B cell (primary cell): ENCODE data around the gene NFRKB. TPM values are rescaled to one million over a fixed set of nuclear protein-coding genes. Genes with fewer than 3 reads are reported as not detected.

Source experiments
- ATAC-seq: fragments of 200-7000 bp; cut with Tn5 transposase; one replicate; pipeline ENCODE4 v1.10.0; 2021; ENCODE audit warnings: low read depth, mild to moderate bottlenecking, moderate number of reproducible peaks, moderate library complexity
- CTCF ChIA-PET: fragments of 350-600 bp; sonication (Branson Sonifier 250); formaldehyde crosslinking; loops from one replicate; lab custom pipeline; 2021; ENCODE audit warnings: antibody characterized with exemption, inconsistent platforms; lab: Charles Lee
- POLR2A ChIA-PET: fragments of 350-600 bp; sonication (Branson Sonifier 250); formaldehyde crosslinking; loops from one replicate; lab custom pipeline; 2021; ENCODE audit warnings: antibody characterized with exemption; lab: Charles Lee
- DNase-seq: peaks from one replicate; pipeline ENCODE4 v3.0.0; 2013
- H2AFZ ChIP-seq: 2 replicates; pipeline ENCODE4 v1.6.1; 2012; ENCODE audit warnings: mild to moderate bottlenecking, low read depth, low read length; ENCODE audit not compliant: insufficient read depth, poor library complexity, severe bottlenecking
- H3K27ac ChIP-seq, 2 donors: 1 replicate in 1 of 2; 2 replicates in 1 of 2; pipeline ENCODE4 v1.5.1; 2012 to 2013; ENCODE audit warnings: low read length in 2 of 2, mild to moderate bottlenecking in 2 of 2, moderate library complexity in 1 of 2
- H3K27me3 ChIP-seq, 4 experiments: fragments of 200-600 bp in 1 of 4; sonication (generic) in 1 of 4; replicated peaks in 1 of 4; 1 replicate in 2 of 4; 2 replicates in 2 of 4; pipeline versions ENCODE4 v1.6.1 to v1.7.0; 2013 to 2016; ENCODE audit warnings: low read length in 3 of 4, mild to moderate bottlenecking in 2 of 4, mixed read lengths in 1 of 4, moderate library complexity in 1 of 4; ENCODE audit not compliant: insufficient read depth in 4 of 4, control insufficient read depth in 3 of 4; ENCODE audit errors: control extremely low read depth in 1 of 4
- H3K36me3 ChIP-seq, 2 experiments: replicated peaks in 1 of 2; 1 replicate in 1 of 2; 2 replicates in 1 of 2; pipeline versions ENCODE4 v1.6.1 to v1.7.1; 2013; ENCODE audit warnings: low read length in 1 of 2; ENCODE audit not compliant: insufficient read depth in 2 of 2, control insufficient read depth in 1 of 2; ENCODE audit errors: control extremely low read depth in 1 of 2, extremely low read depth in 1 of 2
- H3K4me1 ChIP-seq, 2 donors: fragments of 200-600 bp in 1 of 2; sonication (generic) in 1 of 2; 1 replicate in 1 of 2; 2 replicates in 1 of 2; pipeline versions ENCODE4 v1.5.1 to v1.6.1; 2013 to 2017; ENCODE audit warnings: low read length in 2 of 2; ENCODE audit not compliant: control insufficient read depth in 2 of 2, insufficient read depth in 2 of 2
- H3K4me2 ChIP-seq: replicated peaks from 2 replicates; pipeline ENCODE3; 2012; ENCODE audit warnings: mild to moderate bottlenecking, low read depth, low read length; ENCODE audit not compliant: poor library complexity, severe bottlenecking
- H3K4me3 ChIP-seq, 5 experiments: fragments of 200-600 bp in 1 of 5; sonication (generic) in 1 of 5; 1 replicate in 3 of 5; 2 replicates in 2 of 5; pipeline versions ENCODE4 v1.5.1 to v1.7.0; 2011 to 2016; ENCODE audit warnings: low read length in 4 of 5, mild to moderate bottlenecking in 4 of 5, low read depth in 2 of 5, control low read depth in 1 of 5, moderate library complexity in 1 of 5; ENCODE audit not compliant: insufficient read depth in 1 of 5; ENCODE audit errors: control extremely low read depth in 1 of 5, extremely low read depth in 1 of 5
- H3K79me2 ChIP-seq: fragments of 200-600 bp; sonication (generic); one replicate; pipeline ENCODE4 v1.6.0; 2016; ENCODE audit warnings: low read length; ENCODE audit not compliant: control insufficient read depth, insufficient read depth
- H3K9ac ChIP-seq: fragments of 200-600 bp; sonication (generic); 2 replicates; pipeline ENCODE4 v1.6.1; 2017; ENCODE audit warnings: mild to moderate bottlenecking, low read length, moderate library complexity
- H3K9me3 ChIP-seq, 3 donors: one replicate each; pipeline versions ENCODE4 v1.6.1 to v1.7.1; 2013; ENCODE audit warnings: low read length in 2 of 3; ENCODE audit not compliant: control insufficient read depth in 2 of 3, insufficient read depth in 1 of 3; ENCODE audit errors: control extremely low read depth in 1 of 3
- H4K20me1 ChIP-seq: 2 replicates; pipeline ENCODE4 v1.6.0; 2012; ENCODE audit warnings: mild to moderate bottlenecking, low read length; ENCODE audit not compliant: insufficient read depth, control insufficient read depth, poor library complexity, severe bottlenecking
- H3K27ac Mint-ChIP-seq: one replicate; pipeline ENCODE4 v1.8.0; 2021; ENCODE audit warnings: mixed read lengths
- H3K27me3 Mint-ChIP-seq: one replicate; pipeline ENCODE4 v1.8.0; 2021; ENCODE audit warnings: mixed read lengths
- H3K4me1 Mint-ChIP-seq: one replicate; pipeline ENCODE4 v1.8.0; 2021; ENCODE audit warnings: mixed read lengths
- H3K4me3 Mint-ChIP-seq: one replicate; pipeline ENCODE4 v1.8.0; 2021; ENCODE audit warnings: mixed read lengths
- H3K9me3 Mint-ChIP-seq: one replicate; pipeline ENCODE4 v1.8.0; 2022; ENCODE audit warnings: mixed read lengths; ENCODE audit not compliant: insufficient read depth
- CTCF ChIP-seq: fragments of 200-600 bp; IDR thresholded peaks from one replicate; pipeline ENCODE4 v1.8.0; 2022; ENCODE audit warnings: antibody characterized with exemption, mild to moderate bottlenecking
- EZH2 ChIP-seq: IDR thresholded peaks from 2 replicates; pipeline ENCODE4 v1.6.1; 2012; ENCODE audit warnings: borderline replicate concordance, low read depth, mild to moderate bottlenecking, moderate library complexity, low read length; ENCODE audit not compliant: insufficient read depth, poor library complexity, severe bottlenecking
- WGBS: methylation state at CpG from one replicate; pipeline ENCODE4 v1.1.5; 2013; ENCODE audit warnings: missing lambda C conversion rate; ENCODE audit not compliant: insufficient coverage; 5-methylcytosine and 5-hydroxymethylcytosine counted together
- intact Hi-C: fragments of 100-400 bp; cut with micrococcal nuclease; formaldehyde crosslinking; loops from one replicate; pipeline ENCODE4 v1.10.0; 2022
- polyA plus RNA-seq: library from polyadenylated mRNA; depleted of rRNA; stranded (reverse); fragments of >200 nt; gene quantifications from 2 replicates; pipeline ENCODE4 v1.2.3, GENCODE V29; 2012
- total RNA-seq, 2 donors: library from RNA; stranded (reverse); fragments of 120-200 nt in 1 of 2; gene quantifications; 1 replicate in 1 of 2; 2 replicates in 1 of 2; pipeline versions ENCODE4 v1.2.3 to v1.2.4, GENCODE V29; 2013 to 2022

Gene NFRKB
- total and polyA plus RNA-seq, 2 donors (not counting 1 experiment from before 2014, with no cell fraction given), result 28.2 to 36.9 TPM

DNA sequence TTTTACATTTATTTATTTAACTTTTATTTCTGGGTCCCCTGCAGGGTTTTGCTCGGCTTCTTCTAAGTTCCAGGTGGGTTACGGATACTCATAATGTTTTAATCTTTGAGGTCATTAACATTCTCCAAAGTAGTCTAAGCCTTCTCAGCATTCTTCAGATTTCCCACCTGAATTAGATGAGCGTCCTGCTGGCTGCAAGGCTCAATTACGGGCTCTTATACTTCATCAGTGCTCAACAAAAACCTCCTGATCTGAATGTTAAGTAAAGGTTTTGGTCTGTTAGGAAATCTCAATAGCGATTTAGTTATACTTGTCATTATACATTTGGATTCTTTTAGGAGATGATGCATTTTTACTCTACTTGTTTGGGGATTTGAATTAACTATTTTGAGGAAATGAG is 27.3 kb upstream of the NFRKB start:
- Histone ChIP-seq H3K9me3 (no peaks in the 10 kb centered on the region), H3K4me3 (no peak overlapping the region), H3K79me2 (no peaks in the 10 kb centered on the region), H3K36me3 (peaks cover 0 to 9% of the 10 kb centered on the region in 2 experiments), H3K27me3 (no peaks in the 10 kb centered on the region), H2AFZ (no peak overlapping the region), H4K20me1 (no peaks in the 10 kb centered on the region), H3K4me1 (peaks cover 0 to 8% of the 10 kb centered on the region in 2 donors), H3K27ac (no peak overlapping the region), H3K9ac (no peak overlapping the region), H3K4me2 (no peak overlapping the region)
- intact Hi-C loops, result loop anchor here (1.0 to 2.0 kb wide), 3 partner anchors 27 to 210 kb away; partner anchors contain the start of gene NFRKB
- TF ChIP-seq EZH2 (no peak), CTCF (no peak)
- no peaks in the 10 kb centered on the region for H3K9me3 Mint-ChIP-seq
- CTCF ChIA-PET, result interaction anchor here (0.7 to 19.3 kb wide), 21 partner anchors 10 to 750 kb away, joined by 3 to 339 read pairs (median 4); no protein-coding TSS in a partner anchor
- POLR2A ChIA-PET, result interaction anchor here (1.1 kb wide), 1 partner anchor 210 kb away, joined by 3 read pairs; no protein-coding TSS in a partner anchor
- ATAC-seq, result no peak
- no CpG with 5 or more reads among the region's 5 CpGs for WGBS
- no peak overlapping the region for H3K27ac Mint-ChIP-seq
- H3K27me3 Mint-ChIP-seq, result no peaks in the 10 kb centered on the region
- no peak overlapping the region for H3K4me3 Mint-ChIP-seq
- peaks cover 4% of the 10 kb centered on the region for H3K4me1 Mint-ChIP-seq
- DNase-seq, result no peak

DNA sequence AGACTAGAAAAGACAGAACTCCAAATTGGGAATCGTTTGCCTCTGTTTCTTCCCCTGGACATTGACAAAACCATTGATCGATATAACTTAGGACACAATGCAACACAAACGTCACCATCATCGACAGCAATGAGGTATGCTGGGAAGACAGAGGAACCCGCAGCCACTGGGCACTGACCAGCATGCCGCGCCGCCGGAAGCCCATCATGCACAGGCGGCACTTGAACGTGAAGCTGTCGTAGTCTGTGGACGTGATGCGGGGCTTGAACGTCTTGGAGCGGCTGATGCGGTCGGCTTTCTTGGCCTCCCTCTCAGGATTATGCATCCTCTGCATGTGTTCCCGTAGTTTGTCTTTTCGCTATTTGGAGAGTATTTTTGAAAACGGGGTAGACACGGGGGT is 23.0 kb upstream of the NFRKB start:
- Histone ChIP-seq H3K27ac (no peak overlapping the region), H2AFZ (no peak overlapping the region), H3K9me3 (no peaks in the 10 kb centered on the region), H3K4me1 (peaks cover 0 to 6% of the 10 kb centered on the region in 2 donors), H3K4me3 (no peak overlapping the region), H3K4me2 (no peak overlapping the region), H3K36me3 (peaks cover 0 to 26% of the 10 kb centered on the region in 2 experiments), H4K20me1 (no peaks in the 10 kb centered on the region), H3K9ac (no peak overlapping the region), H3K27me3 (no peaks in the 10 kb centered on the region), H3K79me2 (no peaks in the 10 kb centered on the region)
- 98% methylated on average over 14 of the region's 22 CpGs for WGBS
- H3K27me3 Mint-ChIP-seq, result no peaks in the 10 kb centered on the region
- no peak overlapping the region for H3K27ac Mint-ChIP-seq
- DNase-seq, result no peak
- ATAC-seq, result no peak
- ChIA-PET CTCF (interaction anchor here (1.3 to 19.3 kb wide), 2 partner anchors 8 to 215 kb away, joined by 3 to 339 read pairs; no protein-coding TSS in a partner anchor), POLR2A (no interaction called here)
- intact Hi-C loops, result no loop called here
- no peak for TF ChIP-seq CTCF
- no peak for TF ChIP-seq EZH2
- peaks cover 3% of the 10 kb centered on the region for H3K4me1 Mint-ChIP-seq
- no peaks in the 10 kb centered on the region for H3K9me3 Mint-ChIP-seq
- no peak overlapping the region for H3K4me3 Mint-ChIP-seq
